HG03439 (cell line): ENCODE results near the gene KLF13.
A peak's percentile ranks its signal among the peaks of the same experiment; 100 is the strongest.

Source experiments
- ATAC-seq: cut with Tn5 transposase; IDR thresholded peaks from one replicate; pipeline ENCODE4 v1.9.1; 2021; ENCODE audit warnings: mild to moderate bottlenecking, moderate library complexity; ENCODE audit not compliant: unreplicated experiment

Gene KLF13

DNA sequence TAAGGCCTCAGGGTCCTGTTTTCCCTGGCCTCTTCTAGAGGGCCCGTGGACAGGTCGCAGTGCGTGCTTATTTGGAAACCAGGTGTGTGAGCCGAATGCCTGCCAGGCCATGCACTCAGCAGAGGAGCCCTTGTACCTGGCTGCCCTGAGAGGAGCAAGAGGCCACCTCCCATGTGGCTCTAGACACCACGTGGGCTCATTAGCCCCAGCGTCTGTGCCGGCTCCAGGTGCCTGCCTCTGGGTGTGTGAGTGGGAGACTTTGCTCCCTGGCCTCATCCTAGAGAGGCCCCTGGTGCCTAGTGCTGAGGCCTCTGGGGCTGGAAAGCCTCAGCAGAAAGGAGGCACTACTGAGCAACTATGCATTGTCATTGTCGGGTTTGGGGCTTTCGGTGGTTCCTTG is 50.4 kb downstream of the KLF13 start:
- ATAC-seq = no peak

DNA sequence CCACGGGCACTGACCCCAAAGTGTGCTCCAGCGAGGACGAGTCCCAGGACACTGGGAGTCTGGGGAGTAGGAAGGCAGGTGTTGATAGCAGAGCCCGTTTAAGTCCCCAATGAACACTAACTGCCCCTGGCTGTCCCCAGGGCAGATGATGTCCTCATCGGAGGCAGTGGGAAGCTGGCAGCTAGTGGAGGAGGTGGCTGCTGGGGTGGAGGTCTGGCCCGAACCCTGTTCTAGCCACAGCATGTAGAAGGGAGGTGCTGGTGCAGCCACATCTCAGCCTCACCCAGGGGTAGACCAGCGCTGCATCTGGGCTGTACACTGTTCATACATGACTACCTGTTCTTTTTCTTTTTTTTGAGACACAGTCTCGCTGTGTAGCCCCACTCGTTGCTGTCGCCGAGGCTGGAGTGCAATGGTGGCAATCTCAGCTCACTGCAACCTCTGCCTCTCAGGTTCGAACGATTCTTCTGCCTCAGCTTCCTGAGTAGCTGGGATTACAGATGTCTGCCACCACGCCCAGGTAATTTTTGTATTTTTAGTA is 51.8 kb downstream of the KLF13 start:
- ATAC-seq = no peak

DNA sequence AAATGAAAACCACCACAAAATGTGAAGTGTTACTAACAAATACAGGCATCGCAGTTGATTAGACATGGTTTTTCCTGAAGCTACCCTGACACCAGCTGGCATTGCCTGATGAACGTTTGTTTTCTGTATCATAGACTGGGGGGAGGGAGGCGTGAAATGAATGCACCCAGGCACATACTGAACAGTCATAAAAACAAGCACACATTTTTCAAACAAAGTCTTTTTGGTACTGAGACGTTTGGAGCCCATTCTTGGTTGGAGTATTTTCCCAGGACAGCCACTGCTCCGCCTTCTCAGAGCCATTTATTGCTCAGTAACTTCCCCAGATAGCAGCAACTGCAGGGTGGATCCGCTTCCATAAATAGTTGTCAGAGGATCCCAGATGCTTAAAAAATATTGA is 52.4 kb downstream of the KLF13 start:
- no peak for ATAC-seq

DNA sequence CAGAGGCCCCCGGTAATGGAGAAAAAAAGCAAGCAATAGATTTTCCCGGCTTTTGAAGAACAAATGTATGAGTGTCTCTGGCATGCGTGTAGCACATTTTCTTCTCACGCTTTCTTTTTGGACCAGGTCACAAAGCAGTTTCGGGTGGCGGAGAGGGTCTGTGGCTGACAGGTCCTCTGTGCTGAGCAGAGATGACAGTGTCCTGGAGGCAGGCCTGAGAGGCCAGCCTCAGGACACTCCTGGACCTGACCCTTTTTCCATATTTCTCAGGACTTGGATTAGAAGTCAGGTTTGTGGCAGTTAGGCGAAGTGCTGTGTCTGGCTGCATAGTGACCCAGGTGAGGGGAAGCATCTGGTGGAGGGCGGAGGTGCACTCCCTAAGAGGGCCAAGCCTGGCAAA is 52.9 kb downstream of the KLF13 start:
- no peak for ATAC-seq

DNA sequence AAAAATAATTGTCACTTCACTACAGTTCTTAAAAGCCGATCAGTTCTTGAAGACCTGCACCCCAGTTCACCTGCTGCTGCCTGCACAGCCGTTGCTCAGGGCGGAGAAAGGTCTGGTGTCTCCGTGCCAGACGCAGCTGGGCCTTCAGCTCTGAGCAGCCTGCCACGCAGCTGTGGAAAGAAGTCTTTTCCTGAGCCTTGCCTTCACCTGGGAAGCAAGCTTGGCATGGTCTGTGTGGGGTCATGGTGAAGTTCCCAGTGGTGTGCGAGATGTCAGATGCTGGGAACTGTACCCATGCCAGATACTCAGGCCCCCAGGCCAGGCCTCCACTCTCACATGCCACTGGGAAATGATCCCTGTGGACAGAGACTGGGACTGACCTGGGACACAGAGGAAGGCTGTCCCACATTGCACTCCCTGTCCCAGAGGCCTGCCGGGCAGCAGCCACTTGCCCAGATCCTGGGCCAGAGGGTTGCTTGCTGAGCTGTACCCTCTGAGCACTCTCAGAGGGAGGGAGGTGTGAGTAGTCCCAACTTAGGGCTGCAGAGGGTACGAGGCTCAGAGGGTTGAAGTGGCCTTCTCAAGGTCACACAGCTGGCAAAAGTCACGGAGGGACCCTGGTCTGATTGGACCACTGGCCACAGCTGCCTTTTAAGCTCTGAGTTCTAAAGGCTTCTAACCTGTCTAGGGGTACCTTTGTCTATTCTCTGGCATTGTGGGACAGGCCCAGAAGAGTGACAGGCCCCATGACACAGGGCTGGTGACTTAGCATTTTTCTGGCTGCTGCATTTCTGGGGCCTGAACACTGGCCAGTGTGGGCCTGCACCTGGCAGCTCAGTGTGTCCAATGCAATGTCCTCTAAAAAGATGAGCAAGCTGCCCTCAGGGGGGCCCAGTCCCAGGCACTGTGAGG is 55.4 kb downstream of the KLF13 start:
- no peak for ATAC-seq

DNA sequence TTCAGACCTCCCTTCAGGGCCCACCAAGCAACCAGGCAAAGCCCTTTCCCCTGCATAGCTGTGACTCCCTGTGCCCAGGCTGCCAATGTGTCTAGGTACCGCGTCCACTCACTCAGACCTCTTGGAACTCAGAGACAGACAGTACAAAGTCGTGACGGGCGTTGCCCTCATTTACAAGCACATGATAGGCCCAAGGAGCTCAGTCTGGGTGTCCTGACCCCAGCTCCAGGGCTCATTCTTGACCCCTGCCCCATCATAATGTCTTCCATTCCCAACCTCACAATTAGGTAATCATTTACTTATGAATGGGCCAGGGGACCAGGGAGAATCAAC is 56.0 kb downstream of the KLF13 start:
- ATAC-seq = no peak

DNA sequence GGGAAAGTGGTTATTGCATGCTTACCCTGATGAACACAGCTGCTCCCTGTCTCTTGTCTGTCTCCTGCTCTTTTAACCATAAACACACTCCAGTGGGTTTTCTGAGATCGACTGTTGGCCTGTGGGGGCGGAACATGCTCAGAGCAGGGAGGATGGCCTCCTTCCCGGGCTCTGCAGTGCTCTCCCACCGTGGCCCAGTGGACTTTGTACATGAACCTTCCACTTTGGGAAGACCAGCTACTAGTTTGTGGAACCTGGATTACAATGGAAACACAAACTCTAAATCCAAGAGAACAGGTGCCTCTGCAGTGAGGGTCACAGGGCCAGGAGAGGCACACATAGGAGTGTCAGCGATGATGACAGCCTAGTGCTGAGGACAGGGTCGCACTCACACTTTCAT is 56.5 kb downstream of the KLF13 start:
- no peak for ATAC-seq

- no peak for ATAC-seq
Observed at GRCh38 chr15:31384568-31384967, 57.9 kb downstream of the KLF13 start.

- no peak for ATAC-seq
Observed at GRCh38 chr15:31385736-31386135, 59.1 kb downstream of the KLF13 start.

GRCh38 chr15:31387092-31387478 is 60.5 kb downstream of the KLF13 start:
- ATAC-seq = no peak

- ATAC-seq = no peak
Observed at GRCh38 chr15:31387479-31388118, 61.0 kb downstream of the KLF13 start.

GRCh38 chr15:31389576-31389975 is 62.9 kb downstream of the KLF13 start:
- ATAC-seq = no peak

DNA sequence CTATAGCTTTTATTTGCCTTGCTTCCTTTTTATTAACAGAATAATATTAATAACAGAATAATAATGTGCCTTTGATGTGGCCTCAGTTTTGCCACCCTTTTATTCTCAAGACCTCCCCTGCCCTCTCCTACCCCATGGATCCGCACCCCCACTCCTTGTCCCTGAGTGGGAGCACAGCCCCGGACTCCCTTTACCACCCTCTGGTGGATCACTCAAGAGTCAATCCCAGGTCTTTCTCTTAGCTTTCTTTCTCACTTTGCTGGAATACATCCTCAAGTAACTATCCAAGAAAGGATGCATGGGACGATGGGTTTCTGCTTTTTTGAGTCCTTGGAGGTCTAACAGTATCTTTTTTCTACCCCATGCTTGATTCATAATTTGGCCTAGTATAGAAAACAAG is 63.4 kb downstream of the KLF13 start:
- no peak for ATAC-seq

DNA sequence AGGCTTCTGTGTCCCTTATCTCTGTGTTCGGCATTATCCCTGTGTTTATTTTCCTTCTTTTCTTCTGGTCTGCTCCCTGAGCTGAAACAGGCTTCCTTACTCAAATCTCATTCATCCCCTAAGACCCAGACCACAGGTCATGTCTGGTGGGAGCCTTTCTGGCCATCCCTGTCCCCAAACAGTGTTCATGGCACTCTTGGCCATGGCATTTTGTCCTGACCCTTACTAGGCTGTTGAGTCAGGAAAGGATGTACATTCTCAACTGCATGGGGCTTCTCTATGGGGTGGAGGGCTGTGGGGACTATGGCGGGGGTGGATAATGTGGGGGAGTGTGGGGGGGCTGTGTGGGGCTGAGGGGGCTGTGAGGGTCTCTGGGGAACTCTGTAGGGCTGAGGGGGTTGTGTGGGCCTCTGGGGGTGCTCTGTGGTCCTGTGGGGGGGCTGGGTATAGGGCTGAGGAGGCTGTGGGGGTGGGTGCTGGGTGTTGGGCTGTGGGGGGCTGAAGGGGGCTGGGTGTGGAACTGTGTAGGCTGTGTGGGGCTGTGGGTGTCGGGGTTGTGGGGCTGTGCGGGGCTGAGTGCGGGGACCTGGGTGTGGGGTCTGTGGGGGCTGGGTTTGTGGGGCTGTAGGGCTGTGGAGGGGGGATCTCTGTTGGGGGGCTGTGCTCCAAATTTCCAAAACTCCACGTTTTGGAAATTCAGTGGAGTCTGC is 64.3 kb downstream of the KLF13 start:
- ATAC-seq = no peak

GRCh38 chr15:31391687-31392671 is 65.3 kb downstream of the KLF13 start:
- ATAC-seq = peak; percentile 73

- peak; percentile 33 for ATAC-seq
Observed at GRCh38 chr15:31392761-31393401, 66.2 kb downstream of the KLF13 start.

DNA sequence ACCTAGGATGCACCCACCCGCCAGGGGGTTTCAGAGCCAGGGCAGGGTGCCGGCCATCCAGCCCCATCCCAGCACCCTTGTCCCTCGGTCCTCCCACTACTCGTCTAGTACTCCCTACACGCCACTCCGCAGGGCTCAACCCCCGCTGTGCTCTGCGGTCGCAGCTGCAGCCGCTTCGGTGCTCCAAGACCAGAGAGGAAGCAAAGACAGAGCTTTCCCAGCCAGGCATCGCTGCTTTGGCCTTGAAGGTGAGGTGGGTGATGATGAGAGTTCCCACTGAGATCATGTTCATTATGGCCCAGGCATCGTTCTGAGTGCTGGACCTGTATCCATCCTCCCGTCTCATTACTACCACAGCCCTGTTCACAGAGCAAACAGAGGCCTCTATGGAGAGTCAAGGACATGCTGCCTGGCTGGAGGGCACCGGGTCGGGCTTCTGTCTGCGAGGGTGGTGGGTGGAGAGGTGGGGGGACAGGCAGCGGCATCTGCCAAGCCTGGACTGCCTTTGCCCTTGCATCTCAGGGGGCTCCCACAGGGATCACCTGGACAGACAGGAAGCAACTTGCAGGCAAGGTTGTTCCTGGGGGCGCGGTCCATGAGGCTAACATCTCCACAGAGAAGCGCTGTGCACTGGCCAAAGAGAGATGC is 66.9 kb downstream of the KLF13 start:
- no peak for ATAC-seq

DNA sequence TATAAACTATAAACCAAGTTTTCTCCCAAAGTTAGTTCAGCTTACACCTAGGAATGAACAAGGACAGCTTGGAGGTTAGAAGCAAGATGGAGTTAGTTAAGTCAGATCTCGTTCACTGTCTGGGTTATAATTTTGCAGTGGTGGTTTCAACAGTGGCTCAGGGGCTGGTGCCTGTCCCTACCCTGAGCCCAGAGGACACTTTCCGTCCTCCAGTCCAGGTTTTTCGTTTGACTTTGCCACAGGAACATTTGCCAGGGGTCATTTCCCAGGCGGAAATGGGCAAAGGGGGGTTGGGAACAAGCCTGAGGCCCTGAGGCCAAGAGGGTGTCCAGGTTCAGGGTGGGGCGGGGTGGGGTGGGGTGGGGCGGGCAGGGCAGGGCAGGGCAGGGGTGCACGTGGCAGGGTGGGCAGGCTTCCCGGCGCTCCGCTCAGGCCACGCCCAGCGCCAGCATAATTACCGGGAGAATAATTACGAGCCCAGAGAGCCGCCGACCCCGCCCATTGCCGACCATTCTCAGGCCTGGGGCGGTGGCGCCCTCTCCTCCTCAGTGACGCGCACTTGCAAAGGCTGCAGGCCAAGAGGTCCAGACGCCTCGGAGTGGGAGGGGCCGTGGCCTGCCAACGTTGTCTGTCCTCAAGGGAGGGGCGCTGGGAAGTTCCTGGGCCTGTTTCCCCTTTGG is 70.4 kb downstream of the KLF13 start:
- ATAC-seq = no peak
